Measurements from ENCODE around the gene PEX1. TPM values are rescaled to one million over a fixed set of nuclear protein-coding genes. Genes with fewer than 3 reads are reported as not detected.

The PEX1 gene
- total RNA-seq, 4 donors from 2014 or later = 19.7 to 59.7 (median 36.8) TPM

DNA sequence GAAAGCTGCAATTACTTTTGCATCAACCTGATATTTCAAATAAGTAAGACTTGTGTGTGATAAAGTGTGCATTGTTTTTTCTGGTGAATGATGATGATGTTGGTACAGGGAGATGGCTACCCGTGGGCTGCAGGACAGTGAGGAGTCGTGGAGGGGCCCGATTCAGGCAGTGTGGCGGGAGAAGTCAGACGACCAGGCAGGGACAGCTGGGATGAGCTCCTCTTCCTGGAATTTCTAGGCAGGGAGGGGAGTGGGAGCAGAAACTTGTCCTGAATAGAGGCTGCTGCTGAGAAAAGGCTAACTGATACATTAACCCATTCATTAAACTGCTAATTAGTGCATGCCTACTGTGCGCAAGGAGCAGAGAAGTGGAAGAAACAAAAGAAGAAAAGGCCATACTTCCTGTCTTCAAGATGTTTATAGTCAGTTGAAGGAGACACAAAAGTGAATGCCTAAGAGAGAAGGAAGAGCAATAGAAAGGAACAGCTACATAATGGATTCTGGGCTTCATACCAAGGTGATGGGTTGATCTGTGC lies 90.3 kb downstream of the PEX1 start:
- H3K27ac ChIP-seq = no peak overlapping the region
- intact Hi-C loops (cut with DNase I; ENCODE audit: low total_unique reads) = no loop called here
- no peak for DNase-seq

More for the DNA sequence above, 90.3 kb downstream of the PEX1 start:
- no peaks in the 10 kb centered on the region for H3K27me3 ChIP-seq
- no peaks in the 10 kb centered on the region for H3K4me1 ChIP-seq
- no peak overlapping the region for H3K4me3 ChIP-seq
- no peaks in the 10 kb centered on the region for H3K9me3 ChIP-seq
- H3K36me3 ChIP-seq = no peaks in the 10 kb centered on the region
- TF ChIP-seq POLR2A (IDR thresholded peaks at IDR 0.05) = no peak
- TF ChIP-seq, protein P1, sequence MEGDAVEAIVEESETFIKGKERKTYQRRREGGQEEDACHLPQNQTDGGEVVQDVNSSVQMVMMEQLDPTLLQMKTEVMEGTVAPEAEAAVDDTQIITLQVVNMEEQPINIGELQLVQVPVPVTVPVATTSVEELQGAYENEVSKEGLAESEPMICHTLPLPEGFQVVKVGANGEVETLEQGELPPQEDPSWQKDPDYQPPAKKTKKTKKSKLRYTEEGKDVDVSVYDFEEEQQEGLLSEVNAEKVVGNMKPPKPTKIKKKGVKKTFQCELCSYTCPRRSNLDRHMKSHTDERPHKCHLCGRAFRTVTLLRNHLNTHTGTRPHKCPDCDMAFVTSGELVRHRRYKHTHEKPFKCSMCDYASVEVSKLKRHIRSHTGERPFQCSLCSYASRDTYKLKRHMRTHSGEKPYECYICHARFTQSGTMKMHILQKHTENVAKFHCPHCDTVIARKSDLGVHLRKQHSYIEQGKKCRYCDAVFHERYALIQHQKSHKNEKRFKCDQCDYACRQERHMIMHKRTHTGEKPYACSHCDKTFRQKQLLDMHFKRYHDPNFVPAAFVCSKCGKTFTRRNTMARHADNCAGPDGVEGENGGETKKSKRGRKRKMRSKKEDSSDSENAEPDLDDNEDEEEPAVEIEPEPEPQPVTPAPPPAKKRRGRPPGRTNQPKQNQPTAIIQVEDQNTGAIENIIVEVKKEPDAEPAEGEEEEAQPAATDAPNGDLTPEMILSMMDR (IDR thresholded peaks at IDR 0.05) = no peak

Other genes starting within 250 kb of the PEX1 start
- 10 to 100 TPM; 41.2 to 62.2 (median 54.9) TPM for gene GATAD1, start 81.0 kb downstream of the PEX1 start, total RNA-seq
- gene ERVW-1, start 50.6 kb downstream of the PEX1 start, total RNA-seq = not detected
- 10 to 100 TPM in 3 of 4 donors, 1 to 10 TPM in 1; 3.8 to 24.1 (median 16.6) TPM for gene RBM48, start 275 bp upstream of the PEX1 start, total RNA-seq
- gene FAM133B, start 61.9 kb upstream of the PEX1 start, total RNA-seq = 10 to 100 TPM in 3 of 4 donors, 1 to 10 TPM in 1; 7.2 to 42.9 (median 34.3) TPM

Data from uterus (tissue), 4 donors.